Activated CD8-positive, alpha-beta T cell treated with anti-CD3 and anti-CD28 coated beads, Interleukin-2, amount 10 ng/mL, durations not matched to agents 7 days and 5 days (primary cell): ENCODE results near the gene BIRC6. TPM values are rescaled to one million over a fixed set of nuclear protein-coding genes. Genes with fewer than 3 reads are reported as not detected.
"Not testable (repeated sequence)": the region's sequence is repeated elsewhere in the genome, so short reads cannot be mapped to it uniquely, and the experiment has no call there.

Experiments used
- ATAC-seq: fragments of 150-1000 bp; cut with Tn5 transposase; one replicate; pipeline ENCODE4 v1.10.0; 2021; ENCODE audit warnings: moderate library complexity
- CTCF ChIA-PET: fragments of 350-600 bp; sonication (Branson Sonifier 250); formaldehyde crosslinking; loops from one replicate; lab custom pipeline; 2021; ENCODE audit warnings: antibody characterized with exemption; lab: Charles Lee
- POLR2A ChIA-PET: fragments of 350-600 bp; sonication (Branson Sonifier 250); formaldehyde crosslinking; loops from one replicate; lab custom pipeline; 2021; ENCODE audit warnings: antibody characterized with exemption; lab: Charles Lee
- DNase-seq: peaks from one replicate; pipeline ENCODE4 v3.0.0-alpha.2; 2020
- H3K27ac Mint-ChIP-seq: one replicate; pipeline ENCODE4 v1.8.0; 2021; ENCODE audit warnings: mild to moderate bottlenecking, mixed read lengths
- H3K27me3 Mint-ChIP-seq: one replicate; pipeline ENCODE4 v1.8.0; 2021; ENCODE audit warnings: low read depth, mixed read lengths
- H3K36me3 Mint-ChIP-seq: one replicate; pipeline ENCODE4 v1.8.0; 2021; ENCODE audit warnings: low read depth, mixed read lengths
- H3K4me1 Mint-ChIP-seq: one replicate; pipeline ENCODE4 v1.8.0; 2021; ENCODE audit warnings: low read depth, mixed read lengths
- H3K4me3 Mint-ChIP-seq: one replicate; pipeline ENCODE4 v1.8.0; 2021; ENCODE audit warnings: mild to moderate bottlenecking, mixed read lengths
- H3K9me3 Mint-ChIP-seq: one replicate; pipeline ENCODE4 v1.8.0; 2022; ENCODE audit warnings: mixed read lengths; ENCODE audit not compliant: insufficient read depth
- total RNA-seq, 2 experiments: library from RNA; stranded (reverse); gene quantifications; one replicate each; pipeline ENCODE4 v1.2.3, GENCODE V29; 2021

The BIRC6 gene, protein sequence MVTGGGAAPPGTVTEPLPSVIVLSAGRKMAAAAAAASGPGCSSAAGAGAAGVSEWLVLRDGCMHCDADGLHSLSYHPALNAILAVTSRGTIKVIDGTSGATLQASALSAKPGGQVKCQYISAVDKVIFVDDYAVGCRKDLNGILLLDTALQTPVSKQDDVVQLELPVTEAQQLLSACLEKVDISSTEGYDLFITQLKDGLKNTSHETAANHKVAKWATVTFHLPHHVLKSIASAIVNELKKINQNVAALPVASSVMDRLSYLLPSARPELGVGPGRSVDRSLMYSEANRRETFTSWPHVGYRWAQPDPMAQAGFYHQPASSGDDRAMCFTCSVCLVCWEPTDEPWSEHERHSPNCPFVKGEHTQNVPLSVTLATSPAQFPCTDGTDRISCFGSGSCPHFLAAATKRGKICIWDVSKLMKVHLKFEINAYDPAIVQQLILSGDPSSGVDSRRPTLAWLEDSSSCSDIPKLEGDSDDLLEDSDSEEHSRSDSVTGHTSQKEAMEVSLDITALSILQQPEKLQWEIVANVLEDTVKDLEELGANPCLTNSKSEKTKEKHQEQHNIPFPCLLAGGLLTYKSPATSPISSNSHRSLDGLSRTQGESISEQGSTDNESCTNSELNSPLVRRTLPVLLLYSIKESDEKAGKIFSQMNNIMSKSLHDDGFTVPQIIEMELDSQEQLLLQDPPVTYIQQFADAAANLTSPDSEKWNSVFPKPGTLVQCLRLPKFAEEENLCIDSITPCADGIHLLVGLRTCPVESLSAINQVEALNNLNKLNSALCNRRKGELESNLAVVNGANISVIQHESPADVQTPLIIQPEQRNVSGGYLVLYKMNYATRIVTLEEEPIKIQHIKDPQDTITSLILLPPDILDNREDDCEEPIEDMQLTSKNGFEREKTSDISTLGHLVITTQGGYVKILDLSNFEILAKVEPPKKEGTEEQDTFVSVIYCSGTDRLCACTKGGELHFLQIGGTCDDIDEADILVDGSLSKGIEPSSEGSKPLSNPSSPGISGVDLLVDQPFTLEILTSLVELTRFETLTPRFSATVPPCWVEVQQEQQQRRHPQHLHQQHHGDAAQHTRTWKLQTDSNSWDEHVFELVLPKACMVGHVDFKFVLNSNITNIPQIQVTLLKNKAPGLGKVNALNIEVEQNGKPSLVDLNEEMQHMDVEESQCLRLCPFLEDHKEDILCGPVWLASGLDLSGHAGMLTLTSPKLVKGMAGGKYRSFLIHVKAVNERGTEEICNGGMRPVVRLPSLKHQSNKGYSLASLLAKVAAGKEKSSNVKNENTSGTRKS (N-terminal part only)
- total RNA-seq: 100 to 1,000 TPM; 105 to 106 TPM

DNA sequence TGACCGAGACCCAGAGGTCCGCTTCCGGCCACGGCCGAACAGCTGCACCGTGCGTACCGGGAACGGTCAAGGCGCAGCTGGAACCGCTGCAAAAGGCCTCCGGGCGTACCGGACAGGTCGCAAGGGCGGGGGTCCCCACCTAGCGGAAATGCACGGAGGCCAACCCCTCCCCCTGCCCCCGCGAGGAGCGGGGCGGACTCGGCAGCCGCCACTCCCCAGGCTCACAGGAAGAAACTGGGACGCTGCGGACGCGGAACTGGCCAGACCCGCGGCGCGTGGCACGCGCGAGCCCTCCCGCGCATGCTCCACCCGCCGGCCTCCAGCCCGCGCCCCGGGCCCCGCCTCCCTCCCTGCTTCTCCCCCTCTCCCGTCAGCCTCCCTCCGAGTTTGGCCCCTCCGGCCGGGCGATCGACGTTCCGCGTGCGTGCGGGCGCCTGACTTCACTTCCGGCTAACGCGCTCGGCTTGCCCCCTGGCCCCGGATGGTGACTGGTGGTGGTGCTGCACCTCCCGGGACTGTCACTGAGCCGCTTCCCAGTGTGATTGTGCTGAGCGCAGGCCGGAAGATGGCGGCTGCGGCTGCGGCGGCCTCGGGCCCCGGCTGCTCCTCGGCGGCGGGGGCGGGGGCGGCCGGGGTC, at the start of gene BIRC6:
Gene BIRC6, plus strand, starts transcription at position 343 of the 637 bp plus-strand sequence. Its CDS starts 139 bp downstream, at position 482.
- DNase-seq: peak; percentile 97
- H3K27me3 Mint-ChIP-seq: no peaks in the 10 kb centered on the region
- peak within 1 kb of the TSS; percentile 95 for H3K27ac Mint-ChIP-seq
- CTCF ChIA-PET: no interaction called here
- POLR2A ChIA-PET: interaction anchor here (0.9 kb wide), 2 partner anchors 78 to 83 kb away, joined by 3 to 5 read pairs; no protein-coding TSS in a partner anchor
- ATAC-seq: peak; percentile 90
- H3K4me3 Mint-ChIP-seq: peak within 1 kb of the TSS; percentile 82
- no peaks in the 10 kb centered on the region for H3K9me3 Mint-ChIP-seq
- H3K36me3 Mint-ChIP-seq: peaks cover 26% of the 10 kb centered on the region
- H3K4me1 Mint-ChIP-seq: peaks cover 31% of the 10 kb centered on the region

GRCh38 chr2:32310577-32310976, 46.2 kb upstream of the BIRC6 start:
- ChIA-PET CTCF (no interaction called here), POLR2A (no interaction called here)
- no peak overlapping the region for H3K4me3 Mint-ChIP-seq
- H3K27me3 Mint-ChIP-seq: no peaks in the 10 kb centered on the region
- no peaks in the 10 kb centered on the region for H3K9me3 Mint-ChIP-seq
- no peak overlapping the region for H3K27ac Mint-ChIP-seq
- no peaks in the 10 kb centered on the region for H3K4me1 Mint-ChIP-seq
- ATAC-seq: no peak
- DNase-seq: no peak
- peaks cover 4% of the 10 kb centered on the region for H3K36me3 Mint-ChIP-seq

DNA sequence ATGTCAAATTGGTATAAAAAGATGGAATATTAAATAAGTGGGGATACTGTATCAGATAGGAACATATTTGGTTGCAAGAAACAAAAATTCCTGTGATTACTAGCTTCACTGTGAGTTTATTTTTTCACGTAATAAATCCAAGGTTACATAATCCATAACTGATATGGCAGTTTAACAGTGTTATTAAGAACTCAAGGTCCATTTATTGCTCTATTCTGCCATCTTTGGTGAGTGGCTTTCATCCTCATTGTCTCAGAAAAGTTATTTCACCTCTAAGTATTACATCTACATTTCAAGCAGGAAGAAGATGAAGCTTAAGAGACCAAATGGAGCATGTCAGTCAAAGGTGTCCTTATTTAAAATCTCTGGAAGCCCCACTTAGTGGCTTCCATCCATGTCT, 41.9 kb upstream of the BIRC6 start:
- no peak overlapping the region for H3K27ac Mint-ChIP-seq
- no peaks in the 10 kb centered on the region for H3K4me1 Mint-ChIP-seq
- no peaks in the 10 kb centered on the region for H3K36me3 Mint-ChIP-seq
- POLR2A ChIA-PET: no interaction called here
- CTCF ChIA-PET: interaction anchor here (1.1 kb wide), 1 partner anchor 9 kb away, joined by 3 read pairs; no protein-coding TSS in a partner anchor
- ATAC-seq (no peak), DNase-seq (no peak)
- no peaks in the 10 kb centered on the region for H3K27me3 Mint-ChIP-seq
- no peak overlapping the region for H3K4me3 Mint-ChIP-seq
- no peaks in the 10 kb centered on the region for H3K9me3 Mint-ChIP-seq

DNA sequence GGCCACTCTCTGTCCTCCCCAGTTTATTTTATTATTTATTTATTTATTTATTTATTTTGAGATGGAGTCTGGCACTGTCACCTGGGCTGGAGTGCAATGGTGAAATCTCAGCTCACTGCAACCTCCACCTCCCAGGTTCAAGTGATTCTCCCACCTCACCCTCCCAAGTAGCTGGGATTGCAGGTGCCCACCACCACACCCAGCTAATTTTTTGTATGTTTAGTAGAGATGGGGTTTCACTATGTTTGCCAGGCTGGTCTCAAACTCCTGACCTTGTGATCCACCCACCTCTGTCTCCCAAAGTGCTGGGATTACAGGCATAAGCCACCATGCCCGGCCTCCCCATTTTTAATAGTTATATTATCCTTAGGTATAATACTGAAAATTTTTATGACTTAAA, 28.1 kb upstream of the BIRC6 start:
- H3K27ac Mint-ChIP-seq, POLR2A ChIA-PET, H3K4me3 Mint-ChIP-seq, H3K4me1 Mint-ChIP-seq, H3K9me3 Mint-ChIP-seq, H3K36me3 Mint-ChIP-seq, ATAC-seq, H3K27me3 Mint-ChIP-seq, CTCF ChIA-PET, DNase-seq: not testable (repeated sequence)

- ATAC-seq, H3K9me3 Mint-ChIP-seq, H3K27ac Mint-ChIP-seq, H3K36me3 Mint-ChIP-seq, H3K27me3 Mint-ChIP-seq, H3K4me3 Mint-ChIP-seq, POLR2A ChIA-PET, CTCF ChIA-PET, DNase-seq, H3K4me1 Mint-ChIP-seq: not testable (repeated sequence)
Measured at GRCh38 chr2:32329180-32329980, 27.4 kb upstream of the BIRC6 start.

GRCh38 chr2:32330136-32330535, 26.7 kb upstream of the BIRC6 start:
- POLR2A ChIA-PET: no interaction called here
- H3K36me3 Mint-ChIP-seq: no peaks in the 10 kb centered on the region
- CTCF ChIA-PET: no interaction called here
- DNase-seq: no peak
- no peak overlapping the region for H3K4me3 Mint-ChIP-seq
- no peaks in the 10 kb centered on the region for H3K4me1 Mint-ChIP-seq
- H3K27me3 Mint-ChIP-seq: no peaks in the 10 kb centered on the region
- no peak overlapping the region for H3K27ac Mint-ChIP-seq
- ATAC-seq: no peak
- no peaks in the 10 kb centered on the region for H3K9me3 Mint-ChIP-seq

- ChIA-PET CTCF (no interaction called here), POLR2A (no interaction called here)
- Mint-ChIP-seq H3K4me1 (no peaks in the 10 kb centered on the region), H3K27me3 (no peaks in the 10 kb centered on the region), H3K27ac (no peak overlapping the region), H3K9me3 (no peaks in the 10 kb centered on the region), H3K4me3 (no peak overlapping the region), H3K36me3 (no peaks in the 10 kb centered on the region)
- ATAC-seq (no peak), DNase-seq (no peak)
Measured at GRCh38 chr2:32342801-32343200, 14.0 kb upstream of the BIRC6 start.

GRCh38 chr2:32350797-32351196, 6.0 kb upstream of the BIRC6 start:
- H3K4me3 Mint-ChIP-seq, POLR2A ChIA-PET: not testable (repeated sequence)

GRCh38 chr2:32355976-32356680, 695 bp upstream of the BIRC6 start:
- Mint-ChIP-seq H3K27ac (peak overlapping the region; percentile 95), H3K36me3 (peaks cover 19% of the 10 kb centered on the region), H3K4me1 (peaks cover 25% of the 10 kb centered on the region), H3K9me3 (no peaks in the 10 kb centered on the region), H3K27me3 (no peaks in the 10 kb centered on the region), H3K4me3 (peak overlapping the region; percentile 82)
- DNase-seq (no peak), ATAC-seq (no peak)
- POLR2A ChIA-PET: interaction anchor here (0.9 kb wide), 2 partner anchors 78 to 82 kb away, joined by 3 to 5 read pairs; no protein-coding TSS in a partner anchor
- CTCF ChIA-PET: no interaction called here

More at GRCh38 chr2:32350797-32351196, 6.0 kb upstream of the BIRC6 start:
- H3K9me3 Mint-ChIP-seq, H3K4me1 Mint-ChIP-seq, H3K36me3 Mint-ChIP-seq, CTCF ChIA-PET, DNase-seq, H3K27me3 Mint-ChIP-seq, ATAC-seq, H3K27ac Mint-ChIP-seq: not testable (repeated sequence)
